Stomach (tissue), 9 donors: ENCODE data around the gene PIEZO1. TPM values are rescaled to one million over a fixed set of nuclear protein-coding genes. Genes with fewer than 3 reads are reported as not detected.
A peak's percentile ranks its signal among the peaks of the same experiment; 100 is the strongest.

Source experiments
- DNase-seq, 2 donors: peaks; one replicate each; pipeline versions ENCODE4 v3.0.0 to v3.0.0-alpha.2; 2013 to 2019
- H3K27ac ChIP-seq, 5 donors: fragments of 200-600 bp in 4 of 5; sonication (generic) in 4 of 5; one replicate each; pipeline ENCODE4 v1.5.1; 2013 to 2019; ENCODE audit warnings: mild to moderate bottlenecking in 1 of 5, moderate library complexity in 1 of 5
- H3K27me3 ChIP-seq, 3 donors: fragments of 200-600 bp; sonication (generic); one replicate each; pipeline ENCODE4 v1.5.1; 2017 to 2019; ENCODE audit warnings: mixed run types in 1 of 3
- H3K36me3 ChIP-seq, 4 donors: fragments of 200-600 bp; sonication (generic); 1 replicate in 3 of 4; 2 replicates in 1 of 4; pipeline ENCODE4 v1.5.1; 2016 to 2019
- H3K4me1 ChIP-seq, 4 donors: fragments of 200-600 bp; sonication (generic); one replicate each; pipeline ENCODE4 v1.5.1; 2016 to 2019
- H3K4me3 ChIP-seq, 4 donors: fragments of 200-600 bp; sonication (generic) in 3 of 4; one replicate each; pipeline ENCODE4 v1.5.1; 2016 to 2019; ENCODE audit warnings: mild to moderate bottlenecking in 1 of 4
- H3K9me3 ChIP-seq, 4 donors: fragments of 200-600 bp; sonication (generic); one replicate each; pipeline ENCODE4 v1.5.1; 2016 to 2019
- CTCF ChIP-seq, 7 experiments: fragments of 450-650 bp in 4 of 7; fragments of 200-600 bp in 3 of 7; sonication (generic) in 3 of 7; IDR thresholded peaks; one replicate each; pipeline ENCODE4 v1.5.1; 2016 to 2019; ENCODE audit warnings: antibody characterized with exemption in 7 of 7, control low read depth in 2 of 7, mild to moderate bottlenecking in 1 of 7
- EP300 ChIP-seq: sonication (generic); formaldehyde crosslinking; IDR thresholded peaks from one replicate; pipeline ENCODE4 v1.6.1; 2017; ENCODE audit warnings: antibody characterized with exemption
- POLR2A ChIP-seq, 4 donors: fragments of 450-650 bp; IDR thresholded peaks; one replicate each; pipeline ENCODE4 v1.6.1; 2016; ENCODE audit warnings: antibody characterized with exemption in 4 of 4, control low read depth in 2 of 4, mild to moderate bottlenecking in 1 of 4, moderate library complexity in 1 of 4
- POLR2AphosphoS5 ChIP-seq, 3 donors: sonication (generic); formaldehyde crosslinking; IDR thresholded peaks; one replicate each; pipeline ENCODE4 v1.6.1; 2016; ENCODE audit warnings: antibody characterized with exemption in 3 of 3
- WGBS, 5 donors: extraction: QIAGEN DNeasy Blood & Tissue Kit in 3 of 5; methylation state at CpG; one replicate each; pipeline versions ENCODE4 v1.1.5 to v1.1.7; 2013 to 2018; 5-methylcytosine and 5-hydroxymethylcytosine counted together
- intact Hi-C: fragments of 100-400 bp; cut with DNase I; formaldehyde crosslinking; loops from one replicate; pipeline ENCODE4 v1.15.1; 2023; ENCODE audit warnings: low total_unique reads
- polyA plus RNA-seq, 3 donors: library from polyadenylated mRNA; stranded (reverse); fragments of 200-250 nt; gene quantifications; one replicate each; pipeline ENCODE4 v1.2.3, GENCODE V29; 2013
- total RNA-seq, 5 donors: library from RNA; depleted of rRNA; stranded (reverse); fragments of >200 nt; gene quantifications; one replicate each; pipeline versions ENCODE4 v1.1.0 to v1.2.3, GENCODE V29; 2014 to 2016
- donor health status: healthy with polysubstance abuse.
- donor health status: Bipolar disorder and iron deficiency.
- donor health status: healthy.

The PIEZO1 gene
- total and polyA plus RNA-seq, 8 donors: 43.7 to 171 (median 115) TPM

GRCh38 chr16:88713568-88714419 is 71.2 kb downstream of the PIEZO1 start:
- no peak overlapping the region for H3K27ac ChIP-seq
- no peak overlapping the region for H3K4me3 ChIP-seq
- peak in 1 of 2 donors; percentile 40 for DNase-seq
- 82 to 86% (median 83%) methylated on average over 21 to 30 of the region's 30 CpGs for WGBS, 5 donors
- H3K4me1 ChIP-seq: peaks cover 0 to 9% (median under 1%) of the 10 kb centered on the region in 4 donors
- H3K27me3 ChIP-seq: no peaks in the 10 kb centered on the region
- intact Hi-C loops: no loop called here
- H3K9me3 ChIP-seq: no peaks in the 10 kb centered on the region
- TF ChIP-seq EP300 (no peak), POLR2AphosphoS5 (IDR thresholded peaks at IDR 0.05) (no peak), POLR2A (IDR thresholded peaks at IDR 0.05) (no peak), CTCF (IDR thresholded peaks at IDR 0.05) (no peak)
- H3K36me3 ChIP-seq: peaks cover 42 to 67% (median 60%) of the 10 kb centered on the region in 4 donors

GRCh38 chr16:88713054-88713453 is 72.0 kb downstream of the PIEZO1 start:
- no peaks in the 10 kb centered on the region for H3K9me3 ChIP-seq
- no peaks in the 10 kb centered on the region for H3K27me3 ChIP-seq
- H3K36me3 ChIP-seq: peaks cover 42 to 59% (median 52%) of the 10 kb centered on the region in 4 donors
- H3K4me3 ChIP-seq: no peak overlapping the region
- DNase-seq: no peak
- H3K4me1 ChIP-seq: peaks cover 0 to 15% (median 4%) of the 10 kb centered on the region in 4 donors
- 84 to 92% (median 92%) methylated on average over 4 to 15 of the region's 15 CpGs for WGBS, 5 donors
- H3K27ac ChIP-seq: no peak overlapping the region
- intact Hi-C loops: no loop called here
- TF ChIP-seq POLR2AphosphoS5 (IDR thresholded peaks at IDR 0.05) (no peak), CTCF (IDR thresholded peaks at IDR 0.05) (no peak), EP300 (no peak), POLR2A (IDR thresholded peaks at IDR 0.05) (no peak)

- 70 to 84% (median 79%) methylated on average over 19 to 25 of the region's 25 CpGs for WGBS, 5 donors
- no peak for DNase-seq
- intact Hi-C loops: no loop called here
- Histone ChIP-seq H3K4me1 (peaks cover 3 to 21% (median 9%) of the 10 kb centered on the region in 4 donors), H3K27me3 (no peaks in the 10 kb centered on the region), H3K36me3 (peaks cover 42 to 53% (median 46%) of the 10 kb centered on the region in 4 donors), H3K9me3 (no peaks in the 10 kb centered on the region), H3K4me3 (no peak overlapping the region), H3K27ac (no peak overlapping the region)
- TF ChIP-seq CTCF (IDR thresholded peaks at IDR 0.05): no peak
- TF ChIP-seq EP300: no peak
- TF ChIP-seq POLR2AphosphoS5 (IDR thresholded peaks at IDR 0.05): no peak
- no peak for TF ChIP-seq POLR2A (IDR thresholded peaks at IDR 0.05)
Observed at GRCh38 chr16:88712362-88712979, 72.5 kb downstream of the PIEZO1 start.

- 75 to 81% (median 78%) methylated on average over 13 to 18 of the region's 18 CpGs for WGBS, 5 donors
- TF ChIP-seq POLR2A (IDR thresholded peaks at IDR 0.05) (no peak), POLR2AphosphoS5 (IDR thresholded peaks at IDR 0.05) (no peak), CTCF (IDR thresholded peaks at IDR 0.05) (no peak), EP300 (no peak)
- Histone ChIP-seq H3K27me3 (no peaks in the 10 kb centered on the region), H3K4me1 (peaks cover 9 to 27% (median 15%) of the 10 kb centered on the region in 4 donors), H3K36me3 (peaks cover 36 to 47% (median 40%) of the 10 kb centered on the region in 4 donors), H3K27ac (no peak overlapping the region), H3K9me3 (no peaks in the 10 kb centered on the region), H3K4me3 (no peak overlapping the region)
- intact Hi-C loops: no loop called here
- no peak for DNase-seq
Observed at GRCh38 chr16:88711750-88712340, 73.2 kb downstream of the PIEZO1 start.
